GM21367 (cell line): ENCODE results near the gene PRKCQ.

Experiments used
- ATAC-seq: cut with Tn5 transposase; IDR thresholded peaks from one replicate; pipeline ENCODE4 v1.9.1; 2021; ENCODE audit not compliant: unreplicated experiment

PRKCQ gene

GRCh38 chr10:6528198-6528950, 51.7 kb downstream of the PRKCQ start:
- ATAC-seq: no peak

GRCh38 chr10:6525599-6526165, 54.4 kb downstream of the PRKCQ start:
- no peak for ATAC-seq

- ATAC-seq: no peak
Observed at GRCh38 chr10:6522230-6522629, 57.8 kb downstream of the PRKCQ start.

- no peak for ATAC-seq
Observed at GRCh38 chr10:6520138-6520537, 59.9 kb downstream of the PRKCQ start.

GRCh38 chr10:6518791-6519429, 61.2 kb downstream of the PRKCQ start:
- no peak for ATAC-seq

- ATAC-seq: no peak
Observed at GRCh38 chr10:6516929-6517284, 63.2 kb downstream of the PRKCQ start.

- ATAC-seq: no peak
Observed at GRCh38 chr10:6516281-6516928, 63.7 kb downstream of the PRKCQ start.

- ATAC-seq: no peak
Observed at GRCh38 chr10:6514844-6515780, 65.0 kb downstream of the PRKCQ start.

- ATAC-seq: no peak
Observed at GRCh38 chr10:6514180-6514579, 65.9 kb downstream of the PRKCQ start.

- no peak for ATAC-seq
Observed at GRCh38 chr10:6513476-6513875, 66.6 kb downstream of the PRKCQ start.

GRCh38 chr10:6512182-6512581, 67.9 kb downstream of the PRKCQ start:
- no peak for ATAC-seq

GRCh38 chr10:6511347-6511746, 68.7 kb downstream of the PRKCQ start:
- no peak for ATAC-seq

- peak; percentile 75 for ATAC-seq
Observed at GRCh38 chr10:6507311-6507710, 72.8 kb downstream of the PRKCQ start.

GRCh38 chr10:6505300-6505699, 74.8 kb downstream of the PRKCQ start:
- no peak for ATAC-seq

- ATAC-seq: no peak
Observed at GRCh38 chr10:6504296-6504695, 75.8 kb downstream of the PRKCQ start.

GRCh38 chr10:6503171-6503570, 76.9 kb downstream of the PRKCQ start:
- ATAC-seq: no peak

- no peak for ATAC-seq
Observed at GRCh38 chr10:6501931-6502330, 78.1 kb downstream of the PRKCQ start.

GRCh38 chr10:6499974-6500373, 80.1 kb downstream of the PRKCQ start:
- no peak for ATAC-seq

- no peak for ATAC-seq
Observed at GRCh38 chr10:6498771-6499170, 81.3 kb downstream of the PRKCQ start.

GRCh38 chr10:6497620-6498019, 82.5 kb downstream of the PRKCQ start:
- no peak for ATAC-seq
